Prostate gland (tissue), 2 donors: Measurements from ENCODE around the gene IP6K2. TPM values are rescaled to one million over a fixed set of nuclear protein-coding genes. Genes with fewer than 3 reads are reported as not detected.

Source experiments
- DNase-seq: peaks from one replicate; pipeline ENCODE4 v3.0.0-alpha.2; 2019; ENCODE audit warnings: low spot score
- H3K27ac ChIP-seq, 2 donors: fragments of 200-600 bp; sonication (generic); 2 replicates each; pipeline ENCODE4 v1.5.1; 2017 to 2019
- H3K27me3 ChIP-seq: fragments of 200-600 bp; sonication (generic); replicated peaks from 2 replicates; pipeline ENCODE4 v1.5.1; 2019; ENCODE audit not compliant: insufficient read depth
- H3K36me3 ChIP-seq, 2 donors: fragments of 200-600 bp; sonication (generic); 1 replicate in 1 of 2; 2 replicates in 1 of 2; pipeline versions ENCODE4 v1.5.1 to v1.8.1; 2017 to 2019
- H3K4me1 ChIP-seq: fragments of 200-600 bp; sonication (generic); replicated peaks from 2 replicates; pipeline ENCODE4 v1.5.1; 2019
- H3K4me3 ChIP-seq, 2 donors: fragments of 200-600 bp; sonication (generic); 2 replicates each; pipeline ENCODE4 v1.5.1; 2017 to 2019
- H3K9me3 ChIP-seq: fragments of 200-600 bp; sonication (generic); 2 replicates; pipeline ENCODE4 v1.5.1; 2017
- POLR2A ChIP-seq: fragments of 450-650 bp; IDR thresholded peaks from one replicate; pipeline ENCODE4 v1.6.1; 2016; ENCODE audit warnings: antibody characterized with exemption, mild to moderate bottlenecking
- POLR2AphosphoS5 ChIP-seq: sonication (generic); formaldehyde crosslinking; IDR thresholded peaks from one replicate; pipeline ENCODE4 v1.6.1; 2017; ENCODE audit warnings: antibody characterized with exemption
- WGBS: methylation state at CpG from one replicate; pipeline ENCODE4 v1.1.5; 2018; 5-methylcytosine and 5-hydroxymethylcytosine counted together
- intact Hi-C: fragments of 100-400 bp; cut with DNase I; formaldehyde crosslinking; loops from one replicate; pipeline ENCODE4 v1.14.2; 2022
- total RNA-seq, 2 donors: library from RNA; depleted of rRNA; stranded (reverse); fragments of >200 nt; gene quantifications; one replicate each; pipeline ENCODE4 v1.1.0, GENCODE V29; 2016
- TF ChIP-seq, protein P1 (sequence below), 4 experiments: fragments of 200-600 bp in 2 of 4; fragments of 450-650 bp in 2 of 4; sonication (generic) in 2 of 4; IDR thresholded peaks; 1 replicate in 3 of 4; 2 replicates in 1 of 4; pipeline ENCODE4 v1.5.1; 2016 to 2019; ENCODE audit warnings: antibody characterized with exemption in 4 of 4, mild to moderate bottlenecking in 2 of 4, moderate library complexity in 2 of 4

Gene IP6K2
- total RNA-seq, 2 donors from 2014 or later, result 112 to 165 TPM

- Histone ChIP-seq H3K27me3 (no peaks in the 10 kb centered on the region), H3K36me3 (peaks cover 4 to 9% of the 10 kb centered on the region in 2 donors), H3K27ac (no peak overlapping the region), H3K4me3 (no peak overlapping the region), H3K4me1 (peaks cover 3% of the 10 kb centered on the region), H3K9me3 (no peaks in the 10 kb centered on the region)
- intact Hi-C loops, result no loop called here
- no peak for TF ChIP-seq POLR2A
- TF ChIP-seq, protein P1, sequence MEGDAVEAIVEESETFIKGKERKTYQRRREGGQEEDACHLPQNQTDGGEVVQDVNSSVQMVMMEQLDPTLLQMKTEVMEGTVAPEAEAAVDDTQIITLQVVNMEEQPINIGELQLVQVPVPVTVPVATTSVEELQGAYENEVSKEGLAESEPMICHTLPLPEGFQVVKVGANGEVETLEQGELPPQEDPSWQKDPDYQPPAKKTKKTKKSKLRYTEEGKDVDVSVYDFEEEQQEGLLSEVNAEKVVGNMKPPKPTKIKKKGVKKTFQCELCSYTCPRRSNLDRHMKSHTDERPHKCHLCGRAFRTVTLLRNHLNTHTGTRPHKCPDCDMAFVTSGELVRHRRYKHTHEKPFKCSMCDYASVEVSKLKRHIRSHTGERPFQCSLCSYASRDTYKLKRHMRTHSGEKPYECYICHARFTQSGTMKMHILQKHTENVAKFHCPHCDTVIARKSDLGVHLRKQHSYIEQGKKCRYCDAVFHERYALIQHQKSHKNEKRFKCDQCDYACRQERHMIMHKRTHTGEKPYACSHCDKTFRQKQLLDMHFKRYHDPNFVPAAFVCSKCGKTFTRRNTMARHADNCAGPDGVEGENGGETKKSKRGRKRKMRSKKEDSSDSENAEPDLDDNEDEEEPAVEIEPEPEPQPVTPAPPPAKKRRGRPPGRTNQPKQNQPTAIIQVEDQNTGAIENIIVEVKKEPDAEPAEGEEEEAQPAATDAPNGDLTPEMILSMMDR (IDR thresholded peaks at IDR 0.05), result no peak
- no peak for TF ChIP-seq POLR2AphosphoS5
- WGBS, result 94% methylated on average over 7 of the region's 7 CpGs
- no peak for DNase-seq
Observed at GRCh38 chr3:48681541-48681880, 35.5 kb downstream of the IP6K2 start.

- no peak for DNase-seq
- WGBS, result 94% methylated on average over 17 of the region's 17 CpGs
- peaks cover 4 to 9% of the 10 kb centered on the region in 2 donors for H3K36me3 ChIP-seq
- no peak overlapping the region for H3K4me3 ChIP-seq
- TF ChIP-seq, protein P1 (IDR thresholded peaks at IDR 0.05), result no peak
- TF ChIP-seq POLR2AphosphoS5 (no peak), POLR2A (no peak)
- no peak overlapping the region for H3K27ac ChIP-seq
- peaks cover 3% of the 10 kb centered on the region for H3K4me1 ChIP-seq
- no peaks in the 10 kb centered on the region for H3K27me3 ChIP-seq
- intact Hi-C loops, result no loop called here
- no peaks in the 10 kb centered on the region for H3K9me3 ChIP-seq
Observed at GRCh38 chr3:48680811-48681540, 36.0 kb downstream of the IP6K2 start.

DNA sequence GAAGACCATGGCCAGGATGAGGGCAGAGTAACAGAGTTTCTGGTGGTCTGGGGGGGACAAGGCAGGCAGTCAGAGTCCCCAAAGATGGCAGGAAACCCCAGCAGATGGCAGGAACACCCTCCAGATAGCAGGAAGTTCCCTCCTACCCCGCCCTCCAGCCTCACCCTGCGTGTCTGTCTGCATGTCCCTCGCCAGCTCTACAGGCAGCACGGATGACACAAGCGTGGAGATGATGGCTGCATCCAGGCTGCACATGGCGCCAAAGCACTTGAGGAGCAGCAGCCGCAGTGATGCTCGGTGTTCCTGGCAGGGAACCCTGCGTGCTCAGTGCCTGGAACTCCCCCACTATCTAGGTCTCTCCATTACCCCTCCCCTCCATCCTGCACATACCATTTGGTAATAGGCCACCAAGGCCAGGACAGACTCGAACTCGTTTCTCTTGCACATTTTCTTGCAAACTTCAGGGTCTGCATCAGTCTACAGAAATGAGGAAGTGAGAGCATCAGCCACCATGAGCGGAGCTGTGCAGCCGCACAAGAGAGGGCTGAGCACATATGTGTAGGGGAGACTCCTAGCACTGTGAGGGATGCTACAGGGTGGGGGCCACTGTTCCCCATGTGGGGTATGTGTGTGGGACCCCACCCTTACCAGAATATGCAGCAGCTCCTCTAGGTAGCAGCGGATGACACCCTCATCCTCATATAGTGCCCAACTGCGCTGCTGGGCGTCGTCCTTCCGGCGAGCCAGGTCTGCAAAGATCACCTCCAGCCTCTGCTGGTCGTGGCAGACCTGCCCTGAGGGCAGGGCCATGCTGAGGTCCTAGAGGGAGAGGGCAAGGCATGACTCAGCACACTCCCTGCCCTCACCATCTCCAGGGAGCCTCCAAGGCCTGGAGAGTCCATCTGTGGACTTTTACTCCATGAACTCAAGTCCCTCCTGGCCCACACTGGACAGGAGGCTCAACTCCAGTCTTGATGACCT lies 37.3 kb downstream of the IP6K2 start:
- no peaks in the 10 kb centered on the region for H3K27me3 ChIP-seq
- TF ChIP-seq, protein P1 (IDR thresholded peaks at IDR 0.05), result no peak
- intact Hi-C loops, result no loop called here
- DNase-seq, result no peak
- peaks cover 4 to 9% of the 10 kb centered on the region in 2 donors for H3K36me3 ChIP-seq
- H3K4me3 ChIP-seq, result no peak overlapping the region
- 91% methylated on average over 15 of the region's 20 CpGs for WGBS
- peaks cover 3% of the 10 kb centered on the region for H3K4me1 ChIP-seq
- no peaks in the 10 kb centered on the region for H3K9me3 ChIP-seq
- H3K27ac ChIP-seq, result no peak overlapping the region

DNA sequence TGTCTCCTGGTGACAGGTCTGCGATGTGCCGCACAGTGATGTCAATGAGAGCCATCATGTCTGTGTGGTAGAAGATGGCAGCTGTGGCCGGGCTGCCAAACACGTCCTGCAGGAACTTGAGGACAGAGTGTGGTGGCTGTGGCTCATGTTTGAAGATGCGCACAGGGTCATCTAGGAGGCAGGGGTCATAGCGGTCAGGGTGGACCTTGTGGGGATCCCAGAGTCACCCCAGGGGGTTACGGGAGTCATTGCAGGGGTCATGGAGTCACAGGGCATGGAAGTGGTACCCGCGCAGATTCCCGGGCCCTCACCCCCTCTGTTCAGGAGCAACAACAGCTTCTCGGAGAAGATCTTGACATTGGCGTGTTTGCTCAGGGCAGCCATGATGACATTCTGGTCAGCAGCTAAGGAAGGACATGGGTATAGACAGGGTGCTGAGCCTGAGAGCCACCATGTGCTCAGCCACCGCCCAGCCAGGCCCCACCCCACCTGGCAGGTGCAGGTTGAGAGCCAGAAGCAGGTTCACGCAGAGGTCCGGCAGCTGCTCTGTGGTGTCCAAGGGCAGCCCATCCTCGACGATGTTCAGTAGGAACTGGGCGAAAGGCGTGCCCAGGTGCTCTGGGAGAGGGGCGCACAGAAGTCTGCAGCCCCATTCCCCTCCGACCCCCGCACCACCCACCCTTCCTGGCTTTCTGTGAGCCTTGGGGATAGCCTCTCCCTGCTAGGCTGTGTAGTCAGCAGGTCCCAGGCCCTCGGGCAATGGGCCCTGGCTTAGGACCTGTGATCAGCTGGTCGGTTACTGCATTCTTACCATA lies 38.2 kb downstream of the IP6K2 start:
- no peak for DNase-seq
- no peak overlapping the region for H3K27ac ChIP-seq
- intact Hi-C loops, result no loop called here
- H3K27me3 ChIP-seq, result no peaks in the 10 kb centered on the region
- TF ChIP-seq POLR2AphosphoS5 (no peak), POLR2A (no peak)
- TF ChIP-seq, protein P1 (IDR thresholded peaks at IDR 0.05), result no peak
- H3K36me3 ChIP-seq, result peaks cover 4 to 9% of the 10 kb centered on the region in 2 donors
- H3K4me3 ChIP-seq, result no peak overlapping the region
- 92% methylated on average over 23 of the region's 24 CpGs for WGBS
- no peaks in the 10 kb centered on the region for H3K4me1 ChIP-seq
- H3K9me3 ChIP-seq, result no peaks in the 10 kb centered on the region
